Measurements from ENCODE around the gene YIPF5.

Gene YIPF5

DNA sequence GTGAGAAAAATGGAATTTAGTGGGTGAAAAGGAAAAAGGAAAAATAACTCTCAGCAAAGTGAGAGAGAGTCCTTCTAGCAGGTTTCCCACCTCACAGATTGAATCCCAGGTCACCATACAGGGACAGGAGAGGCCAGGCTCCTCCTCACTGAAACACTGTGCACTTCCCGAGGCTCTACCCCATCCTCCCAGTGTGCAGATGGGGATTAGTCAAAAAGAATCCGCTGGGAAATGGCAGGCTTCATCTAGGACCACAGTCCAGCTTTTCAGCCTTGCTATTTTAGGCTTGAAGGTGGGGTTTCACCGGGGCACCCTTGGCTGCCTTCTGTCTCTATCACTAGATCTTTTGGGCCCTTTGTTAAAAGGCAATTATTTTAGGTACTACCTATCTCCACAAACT, 47.8 kb downstream of the YIPF5 start:
- DNase-seq (ENCODE audit: low read depth), result no peak

DNA sequence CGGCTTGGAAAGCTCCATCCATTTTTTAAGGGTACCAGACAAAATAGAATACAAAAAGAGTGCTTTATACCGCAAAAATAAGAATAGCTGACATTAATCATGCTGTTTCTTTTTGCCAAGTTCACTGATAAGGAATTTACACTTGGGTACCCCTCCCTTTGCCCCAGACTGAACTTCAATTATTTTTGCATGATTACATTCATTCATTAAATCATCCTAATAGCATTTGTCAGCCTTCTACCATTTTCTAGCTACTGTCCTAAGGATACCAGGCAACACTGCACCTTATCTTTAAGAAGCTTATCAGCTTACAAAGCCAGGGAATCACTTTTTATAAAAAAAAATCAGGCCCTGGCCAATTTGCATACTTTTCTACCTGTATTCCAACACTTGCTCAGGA, 48.4 kb downstream of the YIPF5 start:
- DNase-seq (ENCODE audit: low read depth), result no peak

DNA sequence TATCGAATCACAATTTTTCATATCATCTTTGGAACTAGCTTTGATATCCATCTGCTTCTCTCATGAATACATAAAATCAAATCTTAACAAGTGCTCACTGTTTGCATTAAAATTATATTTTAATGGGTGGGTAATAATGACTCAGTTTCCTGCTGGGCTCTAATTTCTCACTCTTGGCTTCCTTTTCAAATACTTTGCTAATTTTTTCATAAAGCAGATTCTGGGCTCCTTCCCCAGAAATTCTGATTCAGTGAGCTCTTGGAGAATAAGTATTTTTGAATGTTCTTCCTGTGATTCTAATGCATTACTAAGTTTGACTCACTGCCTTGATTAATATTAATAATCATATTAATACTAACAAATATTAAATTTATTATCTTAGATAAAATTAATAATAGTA, 48.9 kb downstream of the YIPF5 start:
- no peak for DNase-seq (ENCODE audit: low read depth)

DNA sequence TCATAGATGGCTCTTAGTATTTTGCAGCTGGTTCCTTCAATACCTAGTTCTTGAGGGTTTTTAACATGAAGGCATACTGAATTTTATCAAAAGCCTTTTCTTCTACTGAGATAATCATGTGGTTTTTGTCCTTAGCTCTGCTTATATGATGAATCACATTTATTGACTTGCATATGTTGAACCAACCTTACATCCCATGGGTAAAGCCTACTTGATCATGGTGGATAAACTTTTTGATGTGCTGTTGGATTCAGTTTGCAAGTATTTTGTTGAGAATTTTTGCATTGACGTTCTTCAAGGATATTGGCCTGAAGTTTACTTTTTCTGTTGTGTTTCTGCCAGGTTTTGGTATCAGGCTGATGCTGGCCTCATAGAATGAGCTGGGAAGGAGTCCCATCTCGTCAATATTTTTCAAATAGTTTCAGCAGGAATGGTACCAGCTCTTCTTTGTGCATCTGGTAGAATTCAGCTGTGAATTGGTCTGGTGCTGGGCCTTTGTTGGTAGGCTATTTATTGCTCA, 49.7 kb downstream of the YIPF5 start:
- DNase-seq (ENCODE audit: low read depth), result no peak

DNA sequence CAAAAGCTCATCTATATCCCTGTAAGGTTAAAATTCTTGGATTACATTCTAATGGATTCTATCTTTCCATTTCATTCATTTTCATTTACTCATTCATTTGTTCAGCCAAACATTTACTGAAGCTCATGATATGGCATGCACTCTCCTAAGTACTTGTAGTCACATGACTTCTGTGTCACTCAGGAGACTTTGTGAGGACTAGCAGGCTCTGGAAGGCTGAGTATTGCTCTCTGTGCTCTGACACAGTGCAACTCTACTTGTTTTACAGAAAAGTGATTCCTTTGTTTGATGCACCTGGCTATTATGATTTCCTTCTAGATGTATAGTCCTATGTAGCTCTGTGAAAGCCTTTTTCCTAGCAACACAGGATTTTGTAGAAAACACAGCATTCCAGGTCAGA, 53.0 kb downstream of the YIPF5 start:
- no peak for DNase-seq (ENCODE audit: low read depth)

DNA sequence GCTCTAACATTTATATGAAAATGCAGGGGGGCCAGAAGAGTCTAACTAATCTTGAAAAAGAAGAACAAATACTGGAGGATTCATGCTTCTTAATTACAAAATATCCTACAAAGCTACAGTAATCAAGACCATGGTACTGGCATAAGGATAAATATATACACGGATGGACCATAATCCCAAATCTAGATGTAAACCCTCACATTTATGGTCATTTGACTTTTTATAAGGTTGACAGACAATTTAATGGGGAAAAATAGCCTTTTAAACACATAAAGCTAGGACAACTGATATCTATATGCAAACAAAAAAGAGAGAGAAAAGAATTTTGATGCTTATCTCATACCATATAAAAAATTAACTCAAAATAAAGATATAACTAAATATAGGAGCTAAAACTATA, 55.9 kb downstream of the YIPF5 start:
- no peak for DNase-seq (ENCODE audit: low read depth)
